DOHH2 (cell line): ENCODE measurements around the gene NKIRAS1.

Experiments
- CTCF ChIP-seq: fragments of 200-600 bp; sonication (generic); IDR thresholded peaks from one replicate; pipeline ENCODE4 v1.5.1; 2014; ENCODE audit warnings: antibody characterized with exemption, mild to moderate bottlenecking, low read depth, low read length; ENCODE audit not compliant: poor library complexity, severe bottlenecking
- EZH2phosphoT487 ChIP-seq: fragments of 200-600 bp; sonication (generic); IDR thresholded peaks from 2 replicates; pipeline ENCODE4 v1.6.1; 2017; ENCODE audit warnings: borderline replicate concordance, mild to moderate bottlenecking, antibody characterized with exemption, low read length, moderate library complexity, mixed read lengths

GRCh38 chr3:23882487-23882918 is 34.3 kb downstream of the NKIRAS1 start:
- TF ChIP-seq CTCF (no peak), EZH2phosphoT487 (no peak)
